ENCODE measurements around the gene WDR4. TPM values are rescaled to one million over a fixed set of nuclear protein-coding genes. Genes with fewer than 3 reads are reported as not detected.

Gene WDR4
- total RNA-seq, 1 donor from 2014 or later, result 49.7 TPM

DNA sequence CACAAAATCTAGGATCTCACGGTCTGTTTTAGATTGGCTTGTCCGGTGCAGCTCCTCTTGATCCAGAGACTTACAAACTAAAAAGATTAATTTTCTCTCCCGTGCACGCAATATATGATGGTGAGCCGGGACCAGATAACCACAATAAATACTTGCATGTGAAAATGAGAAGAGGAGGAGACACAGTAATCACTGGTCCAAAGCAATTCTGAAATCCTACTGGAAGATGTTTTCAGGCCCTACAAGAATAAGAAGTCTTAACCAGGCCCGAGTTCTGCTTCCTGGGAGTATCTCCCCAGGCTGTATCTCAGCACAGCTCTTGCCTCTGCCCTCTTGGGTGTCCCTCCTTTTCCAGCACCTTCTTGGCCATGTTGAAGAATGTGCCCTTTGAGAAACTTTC lies 1.0 kb upstream of the WDR4 start:
- intact Hi-C loops (cut with micrococcal nuclease), result no loop called here

GRCh38 chr21:42878678-42878992 lies 704 bp downstream of the WDR4 start:
- intact Hi-C loops (cut with micrococcal nuclease), result loop anchor here (5.0 kb wide), 1 partner anchor 271 kb away; no protein-coding TSS in a partner anchor

DNA sequence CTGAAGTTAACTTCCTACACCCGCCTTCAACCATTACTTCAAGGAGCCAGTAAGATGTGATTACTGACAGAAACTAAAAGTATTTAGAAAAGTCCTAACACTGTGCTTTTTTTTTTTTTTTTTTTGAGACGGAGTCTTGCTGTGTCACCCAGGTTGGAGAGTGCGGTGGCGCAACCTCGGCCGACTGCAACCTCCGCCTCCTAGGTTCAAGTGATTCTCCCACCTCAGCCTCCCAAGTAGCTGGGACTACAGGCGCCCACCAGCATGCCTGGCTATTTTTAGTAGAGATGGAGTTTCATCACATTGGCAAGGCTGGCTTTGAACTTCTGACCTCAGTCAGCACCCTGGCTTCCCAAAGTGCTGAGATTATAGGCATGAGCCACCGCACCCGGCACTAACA lies 3.5 kb downstream of the WDR4 start:
- intact Hi-C loops (cut with micrococcal nuclease), result loop anchor here (5.0 kb wide), 1 partner anchor 269 kb away; no protein-coding TSS in a partner anchor

DNA sequence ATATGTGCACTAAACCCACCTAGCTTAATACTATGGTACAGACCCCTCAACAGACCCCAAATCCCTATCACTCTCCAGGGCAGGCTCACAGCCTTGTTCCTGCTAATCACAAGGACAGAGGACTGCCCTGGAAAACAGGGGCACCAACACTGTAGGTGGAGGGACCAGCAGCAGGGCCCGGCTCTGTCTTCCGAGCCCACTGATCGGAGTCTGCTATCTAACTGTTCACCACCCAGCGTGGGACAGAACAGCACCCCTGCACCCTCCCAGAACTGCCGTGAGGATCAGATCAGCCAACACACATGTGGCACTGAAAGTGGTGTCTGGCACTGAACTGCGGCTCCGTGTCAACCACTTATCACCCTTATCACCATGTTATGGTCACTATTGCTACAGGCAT lies 6.2 kb downstream of the WDR4 start:
- intact Hi-C loops (cut with micrococcal nuclease), result no loop called here

DNA sequence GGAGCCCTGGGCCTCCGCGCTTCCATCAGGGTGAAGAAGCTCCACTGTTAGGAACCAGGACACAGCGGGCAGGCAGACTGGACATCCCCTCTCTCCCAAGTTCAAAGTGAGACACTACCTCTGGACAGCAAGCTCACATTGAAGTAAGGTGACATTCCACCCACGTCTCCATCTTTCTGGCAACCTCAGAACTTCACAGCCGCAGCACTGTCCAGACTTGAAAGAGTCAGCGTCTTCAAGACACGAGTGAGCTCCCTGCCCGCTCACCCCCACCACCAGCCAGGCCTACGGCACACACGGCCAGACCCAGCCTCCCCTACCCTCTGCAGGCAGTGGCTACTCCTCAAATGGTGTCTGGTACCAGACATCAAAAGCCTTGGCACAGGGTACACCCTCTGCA lies 11.1 kb downstream of the WDR4 start:
- intact Hi-C loops (cut with micrococcal nuclease), result no loop called here

DNA sequence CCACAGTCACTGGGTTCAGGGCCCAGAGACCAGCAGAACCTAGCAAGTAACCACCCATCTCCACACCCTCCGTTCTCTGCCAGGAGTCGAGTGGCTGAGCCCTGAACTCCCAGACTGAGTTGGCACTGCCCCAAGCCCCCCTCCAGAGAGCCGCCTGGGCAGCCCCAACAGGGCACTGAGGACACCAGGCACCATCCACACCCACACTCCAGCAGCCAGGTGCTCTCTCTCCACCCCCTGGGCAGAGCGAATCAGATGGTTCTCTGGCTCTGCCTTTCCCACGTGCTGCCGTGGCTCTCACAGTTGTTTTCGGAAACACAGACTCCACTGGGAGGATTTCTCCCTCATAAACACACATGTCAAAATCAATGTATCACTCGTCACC lies 13.6 kb downstream of the WDR4 start:
- intact Hi-C loops (cut with micrococcal nuclease), result no loop called here

DNA sequence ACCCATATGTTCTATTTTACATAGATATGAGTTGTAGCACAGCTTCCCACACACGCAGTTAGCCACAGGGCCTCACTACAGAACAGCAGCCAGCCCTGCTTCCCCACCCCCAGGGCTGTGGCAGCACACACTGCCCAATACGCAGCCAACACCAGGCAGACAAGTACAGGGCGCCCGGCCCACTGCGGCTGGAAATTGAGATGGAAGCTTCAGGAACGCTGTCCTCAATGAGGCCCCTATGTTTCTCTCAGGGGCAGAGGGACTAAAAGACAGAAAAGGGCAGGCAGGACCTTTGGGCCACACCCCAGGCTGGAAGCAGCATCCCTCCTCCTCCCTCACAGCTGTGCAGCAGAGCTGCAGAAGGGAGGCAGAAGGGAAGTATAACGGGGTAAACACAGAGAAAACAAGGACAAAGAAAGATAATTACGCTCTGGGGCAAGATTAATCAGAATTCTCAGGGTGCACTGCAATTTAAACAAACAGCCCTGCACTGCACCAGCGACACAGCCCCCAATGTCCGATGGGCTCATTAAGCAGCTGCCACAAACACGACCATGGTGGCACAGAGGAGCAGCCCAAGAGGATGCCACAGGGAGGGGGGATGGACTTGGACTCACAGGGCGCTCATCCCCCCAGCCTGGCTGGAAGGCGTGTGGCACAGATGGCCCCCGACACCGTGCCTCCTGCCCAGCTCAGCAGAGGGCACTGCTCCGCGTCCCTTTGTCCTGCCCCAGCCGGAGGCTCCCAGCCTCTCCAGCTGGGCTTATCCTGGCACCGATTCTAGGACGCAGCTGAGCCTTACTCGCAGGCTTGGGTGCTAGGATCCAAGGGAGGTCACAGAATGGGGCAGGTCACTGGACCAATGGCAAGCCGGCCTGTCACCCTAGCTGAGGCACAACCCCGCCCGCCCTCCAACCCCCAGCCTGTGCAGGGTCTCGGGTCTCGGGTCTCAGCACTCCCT lies 14.2 kb downstream of the WDR4 start:
- intact Hi-C loops (cut with micrococcal nuclease), result no loop called here

GRCh38 chr21:42864286-42864685 lies 15.1 kb downstream of the WDR4 start:
- intact Hi-C loops (cut with micrococcal nuclease), result no loop called here

DNA sequence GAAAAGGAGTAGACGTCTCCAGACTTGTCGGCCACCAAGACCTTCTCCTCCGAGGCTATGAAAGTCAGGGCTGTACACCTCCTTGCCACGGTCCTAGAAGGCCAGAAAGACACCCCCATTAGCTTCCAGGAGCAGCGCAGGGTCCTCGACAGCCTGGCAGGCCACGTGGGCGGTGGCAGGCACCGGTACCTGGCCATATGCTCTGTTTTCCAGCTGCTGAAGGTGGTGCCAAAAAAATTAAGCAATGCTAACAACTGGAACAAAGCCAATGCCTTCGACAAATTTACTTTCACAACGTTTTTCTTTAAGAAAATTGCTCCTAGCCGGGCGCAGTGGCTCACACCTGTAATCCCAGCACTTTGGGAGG lies 15.9 kb downstream of the WDR4 start:
- intact Hi-C loops (cut with micrococcal nuclease), result no loop called here

DNA sequence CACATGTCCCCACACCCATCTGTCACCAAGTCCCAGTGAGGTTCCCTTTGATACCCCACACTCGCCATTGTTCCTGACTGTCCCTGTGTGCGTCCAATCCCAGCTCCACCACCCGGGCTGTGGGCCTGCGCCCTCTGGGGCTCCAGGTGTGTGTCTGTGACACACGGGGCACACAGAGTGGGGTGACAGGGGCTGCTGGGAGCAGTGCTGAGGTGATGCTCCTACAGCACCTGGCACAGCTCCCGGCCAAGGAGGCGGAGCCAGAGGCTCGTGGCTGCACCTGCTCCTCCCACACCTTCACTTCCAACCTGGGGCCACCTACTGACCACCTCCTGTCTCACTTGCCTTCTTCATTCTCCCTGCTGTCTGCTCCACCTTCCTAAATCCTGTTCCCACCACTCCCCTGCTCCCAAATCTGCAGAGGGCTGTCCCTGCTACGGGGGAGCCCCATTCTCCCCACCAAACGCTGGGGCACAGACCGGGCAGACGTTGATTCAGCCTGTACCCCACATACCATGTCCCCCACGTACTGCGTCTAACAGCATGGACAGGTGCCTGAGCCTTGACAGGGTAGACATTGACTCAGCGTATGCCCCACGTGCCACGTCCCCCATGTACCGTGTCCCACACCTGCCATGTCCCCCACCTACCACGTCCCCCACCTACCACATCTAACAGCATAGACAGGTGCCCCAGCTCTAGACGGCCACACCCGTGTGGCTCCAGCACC lies 16.4 kb downstream of the WDR4 start:
- intact Hi-C loops (cut with micrococcal nuclease), result no loop called here

DNA sequence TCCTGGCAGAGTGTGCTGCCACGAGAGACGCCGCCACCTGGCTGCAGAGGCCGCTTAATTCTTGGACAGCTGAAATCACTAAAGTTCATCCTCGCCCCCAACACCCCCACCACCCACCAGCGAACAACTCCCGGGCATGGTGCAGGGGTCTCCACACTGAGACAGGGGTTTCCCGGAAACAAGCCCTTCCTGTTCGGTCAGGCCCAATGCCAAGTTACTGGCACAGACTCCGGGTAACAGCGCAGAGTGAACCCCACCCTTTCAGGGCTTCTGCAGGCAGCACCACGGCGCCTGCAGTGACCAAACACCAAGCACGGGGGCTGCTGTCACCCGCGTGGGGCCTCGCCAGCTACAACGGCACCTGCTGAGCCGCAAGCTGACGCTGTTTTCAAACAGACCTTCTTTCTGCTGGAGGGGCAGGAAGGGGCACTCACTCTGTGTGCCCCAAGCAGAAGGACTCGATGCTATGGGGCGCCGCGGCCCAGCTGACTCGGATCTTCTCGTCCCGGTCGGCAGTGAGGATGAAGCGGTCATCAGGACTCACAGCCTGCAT lies 17.4 kb downstream of the WDR4 start:
- intact Hi-C loops (cut with micrococcal nuclease), result no loop called here

- intact Hi-C loops (cut with micrococcal nuclease), result no loop called here
These were observed 18.0 kb downstream of the WDR4 start for GRCh38 chr21:42861311-42861847.

DNA sequence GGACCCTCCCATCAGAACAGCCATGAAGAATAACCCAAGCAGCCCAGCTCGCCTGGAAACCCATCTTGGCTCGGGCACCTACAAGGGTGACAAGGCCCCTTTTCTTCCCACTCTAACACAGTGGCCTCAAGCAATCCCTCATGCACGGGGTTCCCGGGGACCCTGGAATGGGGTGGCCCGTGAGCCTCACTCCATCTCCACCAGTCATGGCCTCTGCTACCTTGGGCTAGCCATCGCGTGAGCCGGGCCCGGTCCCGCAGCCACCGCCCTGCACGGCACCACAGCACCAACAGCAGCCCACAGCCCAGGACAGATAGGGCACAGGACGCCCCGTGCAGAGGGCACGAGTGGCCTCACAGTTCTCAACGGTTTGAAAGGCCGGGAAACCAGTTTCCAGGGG lies 19.0 kb downstream of the WDR4 start:
- intact Hi-C loops (cut with micrococcal nuclease), result no loop called here

DNA sequence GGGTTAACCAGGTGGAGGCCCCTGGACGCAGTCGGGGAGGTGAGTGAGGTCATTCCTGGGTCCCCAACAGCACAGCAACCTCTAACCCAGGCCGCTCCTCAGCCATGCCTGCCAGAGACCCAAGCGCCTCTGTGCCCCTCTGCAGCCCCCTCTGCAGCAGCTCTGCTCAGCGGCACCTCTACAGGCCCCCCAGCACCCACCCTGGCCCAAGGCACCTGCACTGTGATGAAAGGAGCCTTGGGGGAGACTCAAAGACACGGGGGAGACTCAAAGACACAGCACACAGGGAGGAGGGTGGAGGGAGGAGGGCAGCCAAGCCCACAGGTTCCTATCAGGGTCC lies 19.5 kb downstream of the WDR4 start:
- intact Hi-C loops (cut with micrococcal nuclease), result no loop called here

- intact Hi-C loops (cut with micrococcal nuclease), result no loop called here
These were observed 20.1 kb downstream of the WDR4 start for GRCh38 chr21:42858957-42859890.

DNA sequence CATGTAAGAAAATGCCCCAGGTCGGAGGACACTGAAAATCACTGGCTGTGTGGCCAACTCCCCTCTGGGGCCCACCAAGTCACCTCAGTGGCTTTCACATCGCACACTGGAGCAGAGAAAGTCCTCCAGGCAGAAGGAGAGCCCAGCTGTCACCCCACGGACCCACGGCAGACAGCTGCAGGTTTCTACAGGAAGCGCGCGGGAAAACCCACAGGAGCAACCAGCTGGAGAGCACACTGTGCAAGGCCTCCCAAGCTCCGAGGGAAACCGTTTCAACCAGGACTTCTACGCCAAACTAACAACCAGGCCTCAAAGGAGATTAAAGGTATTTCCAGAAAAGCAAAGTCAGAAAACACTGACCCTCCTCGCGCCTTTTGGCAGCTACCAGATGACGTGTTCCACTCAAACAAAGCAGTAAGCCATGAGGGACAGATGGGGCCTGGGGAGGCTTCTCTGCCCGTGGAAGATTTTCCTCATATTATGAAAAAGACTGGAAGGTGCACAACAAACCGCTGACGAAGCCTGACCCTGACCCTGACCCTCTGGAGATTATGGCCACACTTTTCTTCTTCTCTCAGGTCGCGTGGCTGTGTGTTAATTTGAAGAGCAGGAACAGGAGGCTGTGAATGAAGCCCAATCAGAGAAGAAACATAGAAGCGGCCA lies 21.0 kb downstream of the WDR4 start:
- intact Hi-C loops (cut with micrococcal nuclease), result no loop called here

- intact Hi-C loops (cut with micrococcal nuclease), result no loop called here
These were observed 22.1 kb downstream of the WDR4 start for GRCh38 chr21:42857216-42857615.

DNA sequence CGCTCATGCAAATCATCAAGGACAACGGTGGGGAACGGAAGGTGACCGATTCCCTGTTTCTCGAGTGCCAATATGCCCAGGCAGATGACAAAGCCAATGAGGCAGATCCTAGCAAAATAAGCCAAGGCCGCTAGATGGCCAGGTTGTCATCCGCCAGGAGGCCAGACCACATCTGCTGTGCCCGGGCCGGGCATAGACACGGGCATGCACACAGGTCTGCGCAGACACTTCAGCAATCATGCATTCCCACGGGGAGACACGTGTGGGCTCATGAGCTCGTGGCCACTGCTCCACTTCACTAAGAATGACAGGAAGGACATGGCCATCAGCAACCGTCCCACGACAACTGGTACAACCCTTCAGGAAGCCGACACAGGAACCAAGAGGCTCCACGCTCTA lies 23.4 kb downstream of the WDR4 start:
- intact Hi-C loops (cut with micrococcal nuclease), result no loop called here

DNA sequence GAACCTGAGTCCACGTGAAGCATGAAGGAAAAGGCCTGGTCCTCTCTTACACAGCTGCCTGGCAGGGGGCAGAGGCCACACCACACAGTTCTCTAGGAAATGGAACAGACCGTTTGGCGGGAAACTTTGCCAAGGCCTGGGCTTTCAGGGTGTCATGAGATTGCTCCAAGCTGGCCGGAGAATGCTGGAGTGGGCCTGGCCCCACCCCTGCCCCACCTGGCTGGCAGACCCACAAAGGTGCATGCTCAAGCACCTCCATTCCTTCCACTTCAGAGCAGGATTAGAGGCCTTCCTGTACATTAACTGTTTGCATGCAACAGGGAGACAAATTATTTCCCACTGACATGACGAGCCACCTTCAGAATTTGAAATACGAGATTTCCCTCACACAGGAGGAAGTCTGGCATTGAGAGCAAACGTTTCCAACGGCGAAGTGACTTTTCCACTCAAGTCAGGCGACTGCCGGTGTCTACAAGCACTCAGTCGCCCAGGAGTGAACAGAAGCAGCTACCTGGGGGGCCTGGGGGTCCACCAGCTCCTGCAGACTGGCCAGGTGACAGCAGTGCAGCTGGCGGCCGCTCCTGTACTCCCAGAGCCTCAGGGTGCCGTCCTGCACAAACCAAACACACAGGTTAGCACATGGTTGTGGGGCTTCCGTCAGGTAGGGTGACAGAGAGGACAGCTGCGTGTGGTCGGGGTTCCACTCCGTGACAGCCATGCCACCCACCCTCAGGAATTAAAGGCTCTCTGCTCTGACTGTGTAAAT lies 24.0 kb downstream of the WDR4 start:
- intact Hi-C loops (cut with micrococcal nuclease), result no loop called here
